ENCODE results near the gene CEBPE. TPM values are rescaled to one million over a fixed set of nuclear protein-coding genes. Genes with fewer than 3 reads are reported as not detected.

Gene CEBPE
- total RNA-seq, 3 donors from 2014 or later: not detected

DNA sequence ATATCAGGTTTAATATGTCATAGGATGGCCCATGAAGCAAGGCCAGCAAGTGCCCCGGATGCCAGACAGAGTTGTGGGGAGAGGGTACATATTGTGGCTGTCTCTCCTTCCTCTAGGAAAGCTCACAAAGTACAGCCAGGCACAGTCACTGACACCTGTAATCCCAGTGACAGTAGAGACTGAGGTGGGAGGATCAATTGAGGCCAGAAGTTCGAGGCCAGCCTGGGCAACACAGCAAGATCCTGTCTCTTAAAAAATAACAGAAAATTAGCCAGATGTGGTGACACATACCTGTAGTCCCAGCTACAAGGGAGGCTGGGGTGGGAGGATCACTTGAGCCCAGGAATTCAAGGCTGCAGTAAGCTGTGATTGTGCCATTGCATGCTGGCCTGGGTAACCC, 32.3 kb upstream of the CEBPE start:
- Mint-ChIP-seq H3K9me3 (no peaks in the 10 kb centered on the region), H3K27me3 (ENCODE audit: low read depth) (peaks cover 14% of the 10 kb centered on the region), H3K4me3 (no peak overlapping the region), H3K4me1 (ENCODE audit: low read depth) (peaks cover 23% of the 10 kb centered on the region), H3K36me3 (ENCODE audit: insufficient read depth) (no peaks in the 10 kb centered on the region)
- no peak for ATAC-seq
- no peak for DNase-seq

DNA sequence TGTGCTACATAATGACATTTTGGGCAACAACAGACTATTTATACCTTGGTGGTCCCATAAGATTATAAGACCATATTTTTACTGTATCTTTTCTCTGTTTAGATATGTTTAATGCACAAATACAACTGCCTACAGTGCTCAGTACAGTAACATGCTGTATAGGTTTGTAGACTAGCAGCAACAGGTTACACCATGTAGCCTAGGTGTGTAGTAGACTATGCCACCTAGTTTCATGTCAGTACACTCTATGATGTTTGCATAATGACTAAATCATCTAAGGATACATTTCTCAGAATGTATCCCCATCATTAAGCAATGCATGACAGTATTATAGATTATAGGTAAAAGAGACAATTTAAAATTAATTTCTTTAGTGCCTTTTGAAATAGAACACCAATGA, 30.7 kb upstream of the CEBPE start:
- DNase-seq (no peak), ATAC-seq (no peak)
- Mint-ChIP-seq H3K4me1 (ENCODE audit: low read depth) (peaks cover 13% of the 10 kb centered on the region), H3K4me3 (no peak overlapping the region), H3K36me3 (ENCODE audit: insufficient read depth) (no peaks in the 10 kb centered on the region), H3K27me3 (ENCODE audit: low read depth) (peaks cover 20% of the 10 kb centered on the region), H3K9me3 (no peaks in the 10 kb centered on the region)

DNA sequence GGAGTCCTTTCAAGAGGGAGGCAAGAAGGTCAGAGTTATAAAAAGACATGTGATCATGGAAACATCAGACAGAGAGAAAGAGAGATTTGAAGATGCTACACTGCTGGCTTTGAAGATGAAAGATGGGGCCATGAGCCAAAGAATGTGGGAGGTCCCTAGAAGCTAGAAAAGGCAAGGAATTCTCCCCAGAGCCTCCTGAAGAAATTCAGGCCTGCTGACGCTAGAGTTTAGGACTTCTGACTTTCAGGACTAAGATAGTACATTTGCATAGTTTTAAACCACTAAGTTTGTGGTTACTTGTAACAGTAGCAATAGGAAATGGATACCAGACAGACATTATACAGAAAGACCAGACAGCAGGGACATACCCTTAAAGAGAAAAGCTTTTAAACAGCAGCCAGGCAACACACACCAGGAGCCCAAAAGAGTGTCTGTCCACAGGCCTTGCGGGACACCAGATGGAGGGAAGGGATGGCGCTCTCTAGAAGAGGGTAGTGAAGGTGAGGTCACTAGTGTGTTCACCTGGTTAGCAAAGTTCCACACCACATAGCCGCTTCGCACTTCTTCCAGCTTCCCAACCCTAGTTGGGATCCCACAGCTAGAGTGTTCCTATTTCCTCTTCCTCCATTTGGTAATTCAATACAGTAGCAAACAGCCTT, 29.7 kb upstream of the CEBPE start:
- DNase-seq (no peak), ATAC-seq (no peak)
- Mint-ChIP-seq H3K27me3 (ENCODE audit: low read depth) (peaks cover 20% of the 10 kb centered on the region), H3K36me3 (ENCODE audit: insufficient read depth) (no peaks in the 10 kb centered on the region), H3K4me1 (ENCODE audit: low read depth) (peaks cover 7% of the 10 kb centered on the region), H3K9me3 (no peaks in the 10 kb centered on the region), H3K4me3 (no peak overlapping the region)

DNA sequence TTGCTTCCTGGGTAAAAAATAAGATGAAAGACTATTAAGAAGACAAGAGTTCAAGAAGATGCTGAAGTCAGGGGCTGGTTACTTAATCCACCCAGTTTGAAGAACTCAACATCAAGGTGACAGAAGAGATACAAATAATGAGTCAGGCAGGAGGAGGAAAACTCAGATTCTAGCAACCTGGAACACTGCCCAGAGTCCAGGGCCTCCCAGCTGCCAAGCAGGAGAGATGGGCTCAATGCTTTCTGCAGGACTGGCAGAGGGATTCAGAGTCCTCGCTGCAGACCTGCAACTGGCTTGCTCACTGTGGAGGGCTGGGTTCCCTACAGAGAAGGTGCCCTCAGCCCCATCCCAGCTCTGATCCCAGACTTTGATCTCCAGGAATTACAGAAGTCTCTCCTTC, 28.6 kb upstream of the CEBPE start:
- H3K9me3 Mint-ChIP-seq: no peaks in the 10 kb centered on the region
- no peak for ATAC-seq
- H3K27me3 Mint-ChIP-seq (ENCODE audit: low read depth): peaks cover 20% of the 10 kb centered on the region
- no peaks in the 10 kb centered on the region for H3K4me1 Mint-ChIP-seq (ENCODE audit: low read depth)
- H3K36me3 Mint-ChIP-seq (ENCODE audit: insufficient read depth): no peaks in the 10 kb centered on the region
- no peak for DNase-seq
- no peak overlapping the region for H3K4me3 Mint-ChIP-seq

- Mint-ChIP-seq H3K27me3 (ENCODE audit: low read depth) (peaks cover 20% of the 10 kb centered on the region), H3K36me3 (ENCODE audit: insufficient read depth) (no peaks in the 10 kb centered on the region), H3K4me3 (no peak overlapping the region), H3K9me3 (no peaks in the 10 kb centered on the region), H3K4me1 (ENCODE audit: low read depth) (no peaks in the 10 kb centered on the region)
- ATAC-seq (no peak), DNase-seq (no peak)
Observed at GRCh38 chr14:23146980-23147379, 27.9 kb upstream of the CEBPE start.

DNA sequence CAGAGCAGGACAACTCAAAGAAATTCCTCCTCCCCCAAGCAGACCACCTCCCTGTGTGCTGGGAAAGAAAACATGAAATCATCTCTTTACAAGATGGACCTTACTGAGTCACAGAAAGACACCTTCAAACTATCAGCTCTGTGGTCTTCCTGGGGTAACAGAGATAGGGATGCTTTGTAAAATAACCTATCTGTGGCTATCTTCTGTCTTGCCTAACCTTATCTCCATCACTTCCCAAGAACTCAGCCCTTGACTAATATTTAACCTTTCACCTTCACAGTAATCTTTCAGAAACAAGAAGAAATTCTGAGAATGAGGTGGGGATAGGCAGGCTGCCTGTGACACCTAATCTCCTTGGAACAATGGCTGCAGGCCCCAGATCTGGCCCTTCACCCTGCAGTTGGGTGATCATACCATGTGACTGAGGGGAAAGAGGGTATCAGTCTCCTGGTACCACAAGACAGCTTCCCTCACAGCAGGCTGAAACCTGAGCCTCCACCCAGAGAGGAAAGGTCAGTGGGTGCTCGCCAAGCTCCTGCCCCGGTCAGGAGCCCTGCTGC, 27.4 kb upstream of the CEBPE start:
- Mint-ChIP-seq H3K36me3 (ENCODE audit: insufficient read depth) (no peaks in the 10 kb centered on the region), H3K4me3 (no peak overlapping the region), H3K27me3 (ENCODE audit: low read depth) (peaks cover 20% of the 10 kb centered on the region), H3K9me3 (no peaks in the 10 kb centered on the region), H3K4me1 (ENCODE audit: low read depth) (no peaks in the 10 kb centered on the region)
- DNase-seq (no peak), ATAC-seq (no peak)

DNA sequence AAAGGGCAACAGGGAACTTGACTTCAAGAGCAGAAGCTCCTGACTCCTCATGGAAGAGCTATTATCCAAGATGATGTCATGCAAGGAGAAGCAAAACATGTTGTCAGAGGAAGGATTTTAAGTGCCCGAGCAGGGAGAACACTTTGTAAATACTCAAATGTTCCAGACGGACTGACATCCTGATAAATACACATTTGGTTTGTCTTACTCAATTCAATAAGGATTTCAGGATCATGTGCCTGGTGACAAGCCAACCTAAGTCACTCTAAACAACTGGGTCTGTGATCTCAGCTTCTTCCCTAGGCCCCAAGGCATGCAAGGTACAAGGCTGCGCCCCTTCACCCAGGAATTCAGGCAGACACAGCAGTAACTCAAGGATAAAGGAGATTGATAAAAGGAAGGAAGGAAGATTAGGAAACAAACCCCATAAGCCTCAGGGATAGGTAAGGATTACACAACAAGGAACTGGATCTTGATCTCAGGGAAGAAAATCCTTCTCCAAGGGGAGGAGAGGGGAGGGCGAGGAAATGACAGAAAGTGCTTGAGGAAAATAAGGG, 26.8 kb upstream of the CEBPE start:
- Mint-ChIP-seq H3K36me3 (ENCODE audit: insufficient read depth) (no peaks in the 10 kb centered on the region), H3K9me3 (no peaks in the 10 kb centered on the region), H3K4me1 (ENCODE audit: low read depth) (no peaks in the 10 kb centered on the region), H3K4me3 (no peak overlapping the region), H3K27me3 (ENCODE audit: low read depth) (peaks cover 18% of the 10 kb centered on the region)
- ATAC-seq: no peak
- no peak for DNase-seq

DNA sequence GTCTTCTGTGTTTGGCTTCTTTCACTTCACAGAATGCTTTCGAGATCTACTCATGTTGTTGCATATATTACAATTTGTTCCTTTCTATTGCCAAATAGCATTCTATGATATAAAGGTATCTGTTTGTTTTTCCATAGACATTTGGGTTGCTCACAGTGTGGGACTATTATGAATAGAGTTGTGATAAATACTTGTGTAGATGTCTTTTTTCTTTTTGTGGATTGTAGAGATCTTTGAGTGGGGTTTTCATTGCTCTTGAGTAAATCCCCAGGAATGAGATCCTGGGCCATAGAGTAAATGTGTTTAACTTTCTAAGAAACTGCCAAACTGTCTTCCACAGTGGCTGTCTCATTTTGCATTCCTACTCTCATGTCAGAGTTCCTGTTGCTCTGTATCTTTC, 24.9 kb upstream of the CEBPE start:
- no peaks in the 10 kb centered on the region for H3K9me3 Mint-ChIP-seq
- no peaks in the 10 kb centered on the region for H3K36me3 Mint-ChIP-seq (ENCODE audit: insufficient read depth)
- DNase-seq (no peak), ATAC-seq (no peak)
- H3K4me3 Mint-ChIP-seq: no peak overlapping the region
- no peaks in the 10 kb centered on the region for H3K4me1 Mint-ChIP-seq (ENCODE audit: low read depth)
- H3K27me3 Mint-ChIP-seq (ENCODE audit: low read depth): peaks cover 12% of the 10 kb centered on the region

- H3K27me3 Mint-ChIP-seq (ENCODE audit: low read depth): peaks cover 7% of the 10 kb centered on the region
- H3K36me3 Mint-ChIP-seq (ENCODE audit: insufficient read depth): no peaks in the 10 kb centered on the region
- no peaks in the 10 kb centered on the region for H3K4me1 Mint-ChIP-seq (ENCODE audit: low read depth)
- ATAC-seq (no peak), DNase-seq (no peak)
- H3K4me3 Mint-ChIP-seq: no peak overlapping the region
- no peaks in the 10 kb centered on the region for H3K9me3 Mint-ChIP-seq
Observed at GRCh38 chr14:23142826-23143225, 23.8 kb upstream of the CEBPE start.

DNA sequence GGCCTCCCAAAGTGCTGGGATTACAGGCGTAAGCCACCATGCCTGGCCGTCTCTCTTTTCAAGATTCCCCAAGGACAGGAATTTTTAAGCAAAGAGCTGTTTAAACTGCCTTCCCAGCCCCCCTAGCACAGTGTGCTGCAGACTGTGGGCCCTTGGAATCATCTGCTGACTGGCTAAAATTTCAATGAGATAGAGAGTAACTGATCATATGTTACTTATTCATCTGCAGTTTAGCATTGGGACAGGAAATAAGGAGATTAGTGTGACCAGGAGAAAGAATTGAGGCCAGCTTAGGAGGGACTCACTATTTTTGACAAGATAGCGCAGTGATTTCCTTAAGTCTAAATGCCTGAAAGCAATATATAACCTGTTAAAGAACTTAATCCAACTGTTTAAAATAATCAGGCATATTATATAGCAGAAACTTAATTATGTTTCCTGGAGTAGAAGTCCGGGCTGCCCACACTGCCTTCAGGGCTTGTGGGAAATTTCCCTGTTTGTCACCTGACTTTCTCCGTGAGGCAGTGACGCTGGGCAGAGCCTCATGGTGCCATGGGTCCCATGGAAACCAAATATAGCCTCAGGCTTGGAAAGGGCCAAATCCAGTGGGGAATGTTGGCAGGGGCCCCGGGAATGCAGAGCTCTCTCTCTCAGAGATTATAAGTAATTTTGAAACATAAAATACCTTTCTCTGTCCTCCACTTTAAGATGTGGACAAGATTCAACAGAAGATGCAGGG, 22.8 kb upstream of the CEBPE start:
- Mint-ChIP-seq H3K4me3 (no peak overlapping the region), H3K36me3 (ENCODE audit: insufficient read depth) (no peaks in the 10 kb centered on the region), H3K27me3 (ENCODE audit: low read depth) (peaks cover 6% of the 10 kb centered on the region), H3K9me3 (no peaks in the 10 kb centered on the region), H3K4me1 (ENCODE audit: low read depth) (no peaks in the 10 kb centered on the region)
- ATAC-seq (no peak), DNase-seq (no peak)

- Mint-ChIP-seq H3K4me3 (no peak overlapping the region), H3K36me3 (ENCODE audit: insufficient read depth) (no peaks in the 10 kb centered on the region), H3K4me1 (ENCODE audit: low read depth) (no peaks in the 10 kb centered on the region), H3K9me3 (no peaks in the 10 kb centered on the region), H3K27me3 (ENCODE audit: low read depth) (no peaks in the 10 kb centered on the region)
- ATAC-seq (no peak), DNase-seq (no peak)
Observed at GRCh38 chr14:23140371-23140770, 21.3 kb upstream of the CEBPE start.

DNA sequence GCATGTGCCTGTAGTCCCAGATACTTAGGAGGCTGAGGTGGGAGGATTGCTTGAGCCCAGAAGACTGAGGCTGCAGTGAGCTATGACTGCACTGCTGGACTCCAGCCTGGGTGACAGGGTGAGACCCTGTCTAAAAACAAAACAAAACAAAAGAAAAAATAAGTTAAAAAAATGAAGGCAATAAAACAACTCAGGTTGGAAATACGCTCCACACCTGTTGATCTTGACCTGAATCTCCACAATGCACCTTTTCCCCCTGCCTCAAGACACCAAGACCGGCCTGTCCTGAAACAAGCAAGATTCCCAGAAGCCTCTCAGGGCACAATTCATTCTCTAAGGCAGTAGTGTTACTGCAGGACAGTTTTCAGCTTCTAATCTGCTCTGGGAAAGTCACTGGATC, 20.8 kb upstream of the CEBPE start:
- no peak for ATAC-seq
- H3K4me3 Mint-ChIP-seq: no peak overlapping the region

DNA sequence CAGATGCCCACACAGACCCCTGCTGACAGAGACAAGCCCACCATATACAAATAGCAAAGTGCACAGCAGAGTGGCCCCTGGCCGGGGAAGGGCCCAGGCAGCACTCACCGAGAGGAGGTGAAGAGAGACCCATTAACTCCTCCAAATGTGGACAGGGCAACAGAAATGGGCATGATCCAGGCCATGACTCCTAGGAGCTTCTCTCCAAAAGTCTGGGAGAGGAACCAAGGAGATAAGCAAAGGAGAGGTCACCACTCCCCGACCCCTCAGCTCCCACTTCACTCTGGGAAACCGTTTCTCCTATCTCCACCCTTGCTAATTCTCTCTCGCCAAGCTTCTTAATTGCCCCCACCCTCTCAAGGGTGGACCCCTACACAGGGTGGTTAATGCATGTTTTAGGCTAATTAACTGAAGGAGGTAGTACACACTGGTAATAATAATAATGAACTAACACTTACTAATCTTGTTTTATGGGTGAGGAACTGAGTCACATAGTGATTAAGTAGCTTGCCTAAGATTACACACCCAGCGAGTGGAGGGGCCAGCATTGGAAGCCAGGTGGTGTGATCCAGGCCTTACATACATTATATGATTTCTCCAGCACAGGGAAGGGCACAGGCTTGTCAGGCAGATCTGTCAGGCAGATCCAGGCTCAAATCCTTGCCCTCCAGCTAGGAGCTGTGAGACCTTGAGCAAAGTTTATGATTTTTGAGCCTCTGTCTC, 18.9 kb upstream of the CEBPE start:
- no peaks in the 10 kb centered on the region for H3K9me3 Mint-ChIP-seq
- H3K4me3 Mint-ChIP-seq: no peak overlapping the region
- no peak for ATAC-seq
- H3K4me1 Mint-ChIP-seq (ENCODE audit: low read depth): no peaks in the 10 kb centered on the region
- H3K27me3 Mint-ChIP-seq (ENCODE audit: low read depth): no peaks in the 10 kb centered on the region
- no peaks in the 10 kb centered on the region for H3K36me3 Mint-ChIP-seq (ENCODE audit: insufficient read depth)
- no peak for DNase-seq

More for the DNA sequence above, 20.8 kb upstream of the CEBPE start:
- DNase-seq: no peak
- no peaks in the 10 kb centered on the region for H3K9me3 Mint-ChIP-seq
- no peaks in the 10 kb centered on the region for H3K36me3 Mint-ChIP-seq (ENCODE audit: insufficient read depth)
- H3K4me1 Mint-ChIP-seq (ENCODE audit: low read depth): no peaks in the 10 kb centered on the region
- H3K27me3 Mint-ChIP-seq (ENCODE audit: low read depth): no peaks in the 10 kb centered on the region

- no peaks in the 10 kb centered on the region for H3K27me3 Mint-ChIP-seq (ENCODE audit: low read depth)
- ATAC-seq (no peak), DNase-seq (no peak)
- H3K36me3 Mint-ChIP-seq (ENCODE audit: insufficient read depth): no peaks in the 10 kb centered on the region
- no peaks in the 10 kb centered on the region for H3K9me3 Mint-ChIP-seq
- H3K4me1 Mint-ChIP-seq (ENCODE audit: low read depth): no peaks in the 10 kb centered on the region
- no peak overlapping the region for H3K4me3 Mint-ChIP-seq
Observed at GRCh38 chr14:23137192-23137812, 18.2 kb upstream of the CEBPE start.

Data from activated T-cell treated with anti-CD3 and anti-CD28 coated beads, Interleukin-2, amount 50 U/mL, for 4 hours (primary cell).